Uterine smooth muscle cell (primary cell): ENCODE measurements around the gene CRACR2B. TPM values are rescaled to one million over a fixed set of nuclear protein-coding genes. Genes with fewer than 3 reads are reported as not detected.

Experiments
- total RNA-seq: library from RNA; depleted of rRNA; stranded (reverse); fragments of >200 nt; gene quantifications from 2 replicates; pipeline ENCODE4 v1.2.3, GENCODE V29; 2014

The CRACR2B gene
- 1.00 and 1.9 TPM in 2 replicates for total RNA-seq

GRCh38 chr11:827897-828192 lies at the start of gene CRACR2B:
CRACR2B (plus strand) TSS chr11:827919; CDS start chr11:828608, 689 bp downstream.

GRCh38 chr11:789943-790342 lies 37.8 kb upstream of the CRACR2B start, which contains the start of gene CEND1:
CEND1 (minus strand) TSS chr11:790090; CDS start chr11:788576, 1,514 bp downstream.

GRCh38 chr11:798093-798713 lies 29.5 kb upstream of the CRACR2B start, which contains the start of gene SLC25A22:
SLC25A22 (minus strand) TSS chr11:798281; CDS start chr11:795006, 3,275 bp downstream.

GRCh38 chr11:809287-810039 lies 18.3 kb upstream of the CRACR2B start, which contains the start of gene RPLP2:
RPLP2 (plus strand) TSS chr11:809967; CDS start chr11:810235, 268 bp downstream.

GRCh38 chr11:818396-819128 lies 9.2 kb upstream of the CRACR2B start, which contains the start of gene PNPLA2:
PNPLA2 (plus strand) TSS chr11:818914; CDS start chr11:819719, 805 bp downstream.

GRCh38 chr11:832529-833113 lies 4.9 kb downstream of the CRACR2B start, which contains the start of gene CD151:
CD151 (plus strand) TSS chr11:832952; CDS start chr11:836070, 3,118 bp downstream.

GRCh38 chr11:842370-843002 lies 14.8 kb downstream of the CRACR2B start, which contains the start of the genes POLR2L and TSPAN4:
POLR2L (minus strand) TSS chr11:842529; CDS start chr11:842508, 21 bp downstream.
TSPAN4 (plus strand) TSS chr11:842852; CDS start chr11:850305, 7,453 bp downstream.

Other genes with a start within 250 kb of the CRACR2B start
- gene IRF7, start 212.0 kb upstream of the CRACR2B start, total RNA-seq, result 4.5 and 7.4 TPM in 2 replicates
- not detected in 2 replicates for gene CDHR5, start 203.0 kb upstream of the CRACR2B start, total RNA-seq
- not detected in 2 replicates for gene SCT, start 200.7 kb upstream of the CRACR2B start, total RNA-seq
- gene DRD4, start 190.7 kb upstream of the CRACR2B start, total RNA-seq, result 0.11 TPM in 1 of 2 replicates, not detected in the other
- 19.9 and 31.0 TPM in 2 replicates for gene DEAF1, start 132.7 kb upstream of the CRACR2B start, total RNA-seq
- 9.9 and 10.5 TPM in 2 replicates for gene TMEM80, start 132.1 kb upstream of the CRACR2B start, total RNA-seq
- 28.1 and 39.4 TPM in 2 replicates for gene EPS8L2, start 121.7 kb upstream of the CRACR2B start, total RNA-seq
- 117 and 152 TPM in 2 replicates for gene TALDO1, start 80.5 kb upstream of the CRACR2B start, total RNA-seq
- gene GATD1, start 50.4 kb upstream of the CRACR2B start, total RNA-seq, result 28.3 and 31.2 TPM in 2 replicates
- 1.00 TPM in 2 replicates for gene CEND1, start 37.8 kb upstream of the CRACR2B start, total RNA-seq
- gene SLC25A22, start 29.6 kb upstream of the CRACR2B start, total RNA-seq, result 14.0 and 23.4 TPM in 2 replicates
- 11.0 and 11.4 TPM in 2 replicates for gene PIDD1, start 22.7 kb upstream of the CRACR2B start, total RNA-seq
- gene RPLP2, start 18.0 kb upstream of the CRACR2B start, total RNA-seq, result 143 and 152 TPM in 2 replicates
- gene PNPLA2, start 9.0 kb upstream of the CRACR2B start, total RNA-seq, result 19.1 and 24.9 TPM in 2 replicates
- 655 and 749 TPM in 2 replicates for gene CD151, start 5.0 kb downstream of the CRACR2B start, total RNA-seq
- 54.9 and 64.4 TPM in 2 replicates for gene POLR2L, start 14.6 kb downstream of the CRACR2B start, total RNA-seq
- gene TSPAN4, start 14.9 kb downstream of the CRACR2B start, total RNA-seq, result 133 and 160 TPM in 2 replicates
- gene CHID1, start 82.9 kb downstream of the CRACR2B start, total RNA-seq, result 44.0 and 67.4 TPM in 2 replicates
- gene AP2A2, start 98.0 kb downstream of the CRACR2B start, total RNA-seq, result 32.4 and 39.2 TPM in 2 replicates
- gene MUC6, start 208.8 kb downstream of the CRACR2B start, total RNA-seq, result not detected in 2 replicates
- under 0.01 TPM in 1 of 2 replicates, not detected in the other for gene MUC2, start 247.0 kb downstream of the CRACR2B start, total RNA-seq